HG03064 (cell line): ENCODE measurements around the gene NT5DC4.
"Not testable (repeated sequence)": the region's sequence is repeated elsewhere in the genome, so short reads cannot be mapped to it uniquely, and the experiment has no call there.

ENCODE experiments used
- ATAC-seq: cut with Tn5 transposase; IDR thresholded peaks from one replicate; pipeline ENCODE4 v1.9.1; 2021; ENCODE audit warnings: low read depth; ENCODE audit not compliant: unreplicated experiment

Gene NT5DC4

DNA sequence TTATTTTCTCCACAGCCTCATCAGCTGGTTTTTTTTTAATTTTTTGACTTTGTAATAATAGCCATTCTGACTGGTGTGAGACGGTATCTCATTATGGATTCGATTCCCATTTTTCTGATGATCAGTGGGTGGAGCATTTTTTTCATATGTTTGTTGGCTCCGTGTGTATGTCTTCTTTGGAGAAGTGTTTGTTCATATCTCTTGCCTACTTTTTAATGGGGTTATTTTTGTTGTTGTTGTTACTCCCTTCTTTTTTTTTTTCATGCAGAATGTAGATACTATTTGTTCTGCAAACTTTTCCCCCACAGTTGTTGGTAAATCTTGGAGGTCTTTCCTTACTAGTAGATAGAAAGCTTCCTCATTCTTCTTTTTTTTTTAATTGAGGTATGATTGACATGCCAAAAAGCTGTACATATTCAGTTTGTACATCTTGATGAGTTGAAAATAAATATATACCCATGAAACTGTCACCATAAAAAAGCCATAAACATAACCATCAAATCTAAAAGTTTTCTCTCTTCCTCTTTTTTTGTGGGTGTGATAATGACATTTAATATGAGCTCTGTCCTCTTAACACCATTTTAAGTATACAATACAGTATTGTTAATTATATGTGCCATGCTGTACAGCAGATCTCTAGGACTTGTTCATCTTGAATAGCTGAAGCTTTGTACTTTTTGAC lies 21.8 kb upstream of the NT5DC4 start:
- ATAC-seq: no peak

DNA sequence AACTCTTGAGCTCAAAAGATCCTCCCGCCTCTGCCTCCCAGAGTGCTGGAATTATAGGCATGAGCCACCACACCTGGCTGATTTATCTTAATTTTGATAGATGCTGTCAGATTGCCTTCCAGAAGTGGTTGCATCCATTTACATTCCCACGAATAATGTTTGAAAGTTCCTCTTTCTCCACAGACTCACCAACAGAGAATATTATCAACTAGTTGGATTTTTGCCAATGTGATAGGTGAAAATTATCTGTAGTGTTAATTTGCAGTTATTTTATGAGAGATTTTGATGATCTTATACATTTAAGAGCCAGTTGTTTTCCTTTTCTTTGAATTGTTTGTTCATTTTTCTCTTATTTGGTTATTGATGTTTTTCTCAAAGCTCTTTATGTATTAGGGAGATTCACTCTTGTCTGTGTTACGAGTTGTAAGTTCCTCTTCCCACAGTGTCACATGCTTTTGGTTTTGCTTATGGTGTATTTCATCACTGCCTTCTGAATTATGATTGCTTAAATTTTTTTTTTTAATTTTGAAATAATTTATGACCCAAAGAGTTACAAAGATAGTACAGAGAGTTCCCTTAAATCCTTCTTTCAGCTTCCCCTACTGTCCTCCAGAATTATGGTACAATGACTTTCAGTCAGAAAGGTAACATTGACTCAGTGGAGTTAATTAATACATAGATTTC lies 20.7 kb upstream of the NT5DC4 start:
- no peak for ATAC-seq

DNA sequence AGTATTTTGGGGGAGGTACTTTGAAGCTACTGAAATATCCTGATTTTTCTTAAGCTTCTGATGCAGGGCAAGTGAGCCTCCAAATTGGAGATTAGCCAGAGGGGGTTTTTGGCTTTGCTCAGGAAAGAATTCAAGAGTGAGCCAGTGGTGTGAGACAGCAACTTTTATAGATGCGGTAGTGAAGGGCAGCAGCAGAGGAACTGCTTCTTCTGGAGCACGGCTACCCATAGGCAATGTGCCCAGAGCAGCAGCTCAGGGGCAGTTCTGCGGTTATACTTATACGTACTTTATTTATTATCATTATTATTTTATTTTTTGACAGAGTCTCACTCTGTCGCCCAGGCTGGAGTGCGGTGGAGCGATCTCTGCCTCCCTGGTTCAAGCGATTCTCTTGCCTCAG lies 19.8 kb upstream of the NT5DC4 start:
- ATAC-seq: no peak

DNA sequence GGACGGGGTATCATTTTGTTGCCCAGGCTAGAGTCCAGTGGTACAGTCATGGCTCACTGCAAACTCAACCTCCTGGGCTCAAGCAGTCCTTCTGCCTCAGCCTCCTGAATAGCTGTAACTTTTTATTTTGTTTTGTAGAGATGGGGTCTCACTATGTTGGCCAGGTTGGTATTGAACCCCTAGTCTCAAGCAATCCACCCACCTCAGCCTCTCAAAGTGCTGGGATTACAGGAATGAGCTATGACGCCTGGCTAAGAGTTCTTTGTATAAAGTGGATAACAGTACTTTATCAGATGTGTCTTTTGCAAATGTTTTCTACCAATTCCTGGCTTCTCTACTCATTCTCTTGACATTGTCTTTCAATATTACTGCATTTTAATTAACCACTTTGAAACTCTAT lies 17.1 kb upstream of the NT5DC4 start:
- no peak for ATAC-seq

DNA sequence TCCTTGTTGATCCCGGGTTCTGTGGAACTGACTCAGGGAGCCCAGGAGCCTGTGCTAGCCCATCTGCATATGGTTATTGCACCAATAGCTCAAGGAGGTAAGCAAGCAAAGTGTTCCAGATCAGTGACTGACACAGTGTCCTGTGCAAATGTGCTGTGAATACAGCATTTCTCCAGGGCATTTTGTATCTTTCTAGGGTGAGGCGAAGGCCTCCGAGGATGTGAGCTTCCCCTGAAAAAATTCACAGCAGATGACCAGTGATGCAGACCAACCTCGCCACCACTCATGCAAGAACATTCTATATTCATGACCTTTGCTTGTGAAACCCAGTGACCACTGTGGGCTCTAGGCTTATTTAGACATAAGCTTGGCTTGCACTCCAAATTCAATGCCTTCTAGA lies 15.2 kb upstream of the NT5DC4 start:
- ATAC-seq: no peak

DNA sequence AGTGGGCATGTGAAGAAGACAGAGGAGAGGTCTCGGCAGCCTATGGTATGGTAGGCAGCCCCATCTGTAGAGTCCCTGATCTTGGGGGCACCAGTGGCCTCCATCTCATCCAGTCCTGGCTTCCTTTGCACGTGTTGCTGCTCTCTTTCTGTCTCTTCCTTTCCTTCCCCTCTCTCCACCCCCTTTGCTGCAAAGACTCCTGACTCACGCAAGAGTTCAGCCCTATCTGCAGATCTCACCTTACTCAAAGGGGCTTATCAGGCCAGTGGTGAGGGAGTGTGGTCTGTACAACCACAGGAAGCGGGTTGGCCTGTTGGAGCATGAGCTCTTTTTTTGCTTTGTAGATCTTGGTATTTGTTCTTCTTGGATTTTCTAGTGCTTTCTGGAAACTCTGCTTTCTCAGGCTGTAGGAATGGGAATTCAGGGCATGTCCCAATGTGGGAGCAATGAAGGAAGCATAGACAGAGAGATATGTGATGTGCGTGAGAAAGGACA lies 14.6 kb upstream of the NT5DC4 start:
- ATAC-seq: no peak

DNA sequence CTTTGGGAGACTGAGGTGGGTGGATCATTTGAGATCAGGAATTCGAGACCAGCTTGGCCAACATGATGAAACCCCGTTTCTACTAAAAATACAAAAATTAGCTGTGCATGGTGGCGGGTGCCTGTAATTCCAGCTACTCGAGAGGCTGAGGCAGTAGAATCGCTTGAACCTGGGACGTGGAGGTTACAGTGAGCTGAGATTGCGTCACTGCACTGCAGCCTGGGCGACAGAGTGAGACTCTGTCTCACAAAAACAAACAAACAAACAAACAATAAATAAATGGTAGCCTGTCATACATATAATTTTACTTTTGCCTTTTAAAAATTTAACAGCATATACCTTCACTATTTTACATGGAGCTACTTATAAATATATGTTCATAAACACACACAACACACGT lies 13.9 kb upstream of the NT5DC4 start:
- ATAC-seq: not testable (repeated sequence)

DNA sequence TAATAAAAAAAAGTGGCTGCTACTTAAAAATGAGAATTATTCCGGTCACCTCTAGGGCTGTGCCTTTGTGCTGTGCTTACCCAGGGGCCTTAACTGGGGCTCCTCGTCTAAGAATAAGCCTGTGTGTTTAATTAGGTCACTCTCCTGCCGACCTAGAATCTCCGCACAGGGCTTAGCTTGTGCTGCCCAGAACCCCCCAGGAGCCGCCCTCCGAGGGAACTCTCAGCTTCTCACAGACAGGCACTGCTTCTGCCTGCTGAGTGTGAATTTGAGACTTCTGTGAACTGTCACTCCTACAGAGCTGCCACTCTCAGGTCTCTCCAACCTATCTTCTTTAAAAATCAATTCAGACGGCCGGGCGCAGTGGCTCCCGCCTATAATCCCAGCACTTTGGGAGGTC lies 11.9 kb upstream of the NT5DC4 start:
- no peak for ATAC-seq

DNA sequence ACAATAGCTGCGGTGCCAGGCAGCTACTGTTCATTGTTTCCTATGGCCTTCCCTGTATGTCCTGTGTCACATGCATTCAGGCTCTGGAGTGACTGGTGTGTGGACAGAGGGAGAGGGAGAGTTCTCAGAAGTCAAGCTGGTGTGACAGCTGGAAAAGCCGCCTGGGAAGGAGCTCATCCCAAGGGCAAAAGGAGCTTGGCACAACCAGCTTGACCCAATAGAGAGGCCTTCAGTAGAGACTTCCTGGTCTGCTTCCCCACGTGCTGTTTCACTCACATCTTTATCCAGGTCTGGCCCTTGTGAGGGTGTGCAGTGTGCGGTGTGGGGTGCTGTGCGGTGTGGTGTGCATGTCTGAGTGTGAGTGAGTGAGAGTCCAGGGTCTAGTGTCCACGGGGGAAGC lies 11.1 kb upstream of the NT5DC4 start:
- ATAC-seq: no peak

DNA sequence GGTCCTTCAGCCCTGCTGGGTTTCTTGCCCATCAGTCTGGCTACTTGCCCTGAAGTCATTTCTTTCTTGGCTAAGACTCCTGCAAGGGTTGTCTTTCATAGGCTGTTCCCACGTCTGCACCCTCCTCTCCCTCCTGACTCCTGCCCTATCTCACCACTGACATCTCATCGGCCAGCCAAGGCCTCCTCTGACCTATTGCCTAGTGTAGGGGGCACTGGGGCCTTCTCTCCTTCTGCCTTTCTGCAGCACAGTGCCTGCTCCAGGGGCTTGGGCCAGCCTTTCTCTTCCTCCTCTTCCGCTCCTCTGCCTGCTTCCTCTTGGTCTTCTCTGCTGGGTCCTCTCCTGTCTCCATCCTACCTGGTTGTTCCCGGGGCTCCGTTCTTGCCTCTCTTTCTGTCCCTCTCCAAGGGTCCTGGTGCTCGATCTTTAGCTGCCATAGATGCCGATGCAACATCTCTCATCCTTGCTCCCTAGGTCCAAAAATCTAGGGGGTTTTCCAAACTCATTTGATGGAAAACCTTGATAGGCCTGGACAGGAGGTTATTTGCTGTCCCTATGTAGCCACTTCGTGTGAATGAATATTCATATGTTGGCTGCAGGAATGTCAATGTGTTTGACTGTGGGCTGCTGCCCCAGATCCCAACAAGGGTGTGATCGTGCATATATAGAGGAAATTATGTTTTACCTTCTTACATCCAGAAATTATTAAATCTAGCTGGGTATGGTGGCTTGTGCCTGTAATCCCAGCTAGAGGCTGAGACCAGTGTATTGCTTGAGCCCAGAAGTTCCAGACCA lies 9.7 kb upstream of the NT5DC4 start:
- ATAC-seq: no peak

DNA sequence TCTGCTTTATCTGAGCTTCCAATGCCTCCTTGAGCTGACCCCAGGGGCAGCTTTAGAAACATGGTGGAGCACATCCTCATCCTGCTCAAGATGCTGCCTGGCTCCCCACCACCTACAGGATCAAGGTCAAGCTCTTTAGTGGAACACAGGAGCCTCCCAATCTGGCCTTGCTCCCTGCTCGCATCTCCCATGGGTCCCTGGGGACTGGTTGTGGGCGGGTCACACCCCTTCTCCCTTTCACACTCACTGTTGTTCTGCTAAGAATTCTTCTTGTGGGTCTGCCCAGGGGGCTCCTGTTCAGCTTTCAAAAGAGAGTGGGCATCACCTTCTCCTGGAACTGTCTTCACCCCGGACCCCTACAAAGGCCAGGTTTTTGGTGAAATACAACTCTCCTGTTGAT lies 8.4 kb upstream of the NT5DC4 start:
- no peak for ATAC-seq

DNA sequence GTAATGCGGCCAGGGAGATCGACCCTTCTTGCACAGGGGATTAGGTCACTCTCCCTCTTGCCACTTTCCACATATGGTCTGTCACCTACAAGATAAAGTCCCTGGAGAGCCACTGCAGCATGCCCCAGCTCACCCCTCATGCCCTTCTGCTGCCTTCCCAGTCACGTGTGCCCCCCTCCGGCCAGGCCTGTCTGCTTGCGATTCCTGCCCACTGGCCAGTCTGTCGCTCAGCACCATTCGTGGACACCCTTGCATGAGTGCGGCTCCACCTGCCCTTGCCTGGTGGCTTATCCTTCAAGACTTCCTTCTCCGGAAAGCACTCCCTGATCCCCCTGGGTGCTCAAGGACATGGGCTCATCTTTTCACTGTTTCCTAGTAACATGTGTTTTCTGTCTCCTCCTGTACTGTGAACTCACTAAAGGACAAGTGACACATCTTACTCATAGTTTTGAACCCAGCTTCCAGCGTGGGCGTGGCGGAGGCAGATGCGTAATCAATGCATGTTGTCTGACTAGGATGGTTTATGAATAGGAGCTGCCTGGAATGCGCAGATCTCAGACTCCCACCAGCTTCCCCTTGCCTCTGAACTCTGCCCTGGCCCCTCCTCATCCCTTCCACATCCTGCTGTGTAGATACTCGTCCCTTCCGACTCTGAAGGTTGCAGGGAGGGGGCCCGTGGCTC lies 7.8 kb upstream of the NT5DC4 start:
- ATAC-seq: no peak

DNA sequence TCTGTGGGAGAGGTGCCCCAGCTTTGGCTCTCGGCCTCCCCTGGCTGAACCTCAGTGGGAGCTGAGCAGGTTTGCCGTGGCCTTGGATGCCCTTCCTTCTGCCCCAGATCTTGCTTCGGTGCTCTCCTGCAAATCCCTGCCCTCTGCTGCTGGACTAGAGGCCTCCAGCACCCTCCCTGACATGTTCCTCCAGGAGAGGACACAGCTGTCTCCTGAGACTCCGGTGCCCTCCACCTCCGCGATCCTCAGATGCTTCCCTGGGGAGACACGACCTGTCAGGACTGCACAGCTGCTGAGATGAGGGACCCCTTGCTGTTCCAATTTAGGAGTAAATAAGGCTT lies 7.3 kb upstream of the NT5DC4 start:
- ATAC-seq: no peak

DNA sequence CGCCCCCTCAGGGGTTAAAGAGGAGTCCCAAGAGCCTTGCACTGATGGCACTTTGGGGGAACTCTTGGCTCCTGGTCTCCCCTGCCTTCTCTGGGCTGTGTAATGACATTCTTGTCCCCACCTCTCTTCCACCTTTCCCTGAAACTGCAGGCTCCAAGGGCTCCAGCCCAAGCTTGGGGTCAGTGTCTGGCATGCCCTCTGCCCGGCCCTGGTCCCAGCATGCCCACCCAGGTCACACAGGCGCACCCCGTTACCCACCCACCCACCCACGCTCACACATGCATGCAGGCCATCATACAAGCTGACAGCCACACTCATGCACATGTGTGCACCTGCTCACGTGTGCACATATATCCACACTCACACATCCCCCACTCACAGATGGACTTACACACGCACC lies 6.9 kb upstream of the NT5DC4 start:
- ATAC-seq: no peak

DNA sequence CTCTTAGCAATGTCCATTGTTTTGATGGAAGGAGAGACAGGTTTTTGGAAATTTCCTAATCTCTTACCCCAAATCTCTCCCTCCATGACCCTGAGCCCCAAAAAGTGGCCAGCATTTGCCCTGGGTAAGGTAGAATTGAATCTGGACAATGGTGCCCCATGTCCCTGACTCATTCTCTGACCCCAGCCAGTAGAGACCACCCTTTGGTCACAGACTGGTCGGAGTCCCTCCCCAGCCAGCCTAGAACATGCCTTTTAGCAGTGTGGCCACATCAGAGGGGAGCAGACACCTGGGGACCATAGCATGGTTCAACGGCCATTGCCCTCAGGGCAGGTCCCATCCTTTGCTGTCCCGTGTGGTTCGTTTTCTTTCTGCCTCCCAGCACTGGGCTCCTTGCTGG lies 6.5 kb upstream of the NT5DC4 start:
- no peak for ATAC-seq

DNA sequence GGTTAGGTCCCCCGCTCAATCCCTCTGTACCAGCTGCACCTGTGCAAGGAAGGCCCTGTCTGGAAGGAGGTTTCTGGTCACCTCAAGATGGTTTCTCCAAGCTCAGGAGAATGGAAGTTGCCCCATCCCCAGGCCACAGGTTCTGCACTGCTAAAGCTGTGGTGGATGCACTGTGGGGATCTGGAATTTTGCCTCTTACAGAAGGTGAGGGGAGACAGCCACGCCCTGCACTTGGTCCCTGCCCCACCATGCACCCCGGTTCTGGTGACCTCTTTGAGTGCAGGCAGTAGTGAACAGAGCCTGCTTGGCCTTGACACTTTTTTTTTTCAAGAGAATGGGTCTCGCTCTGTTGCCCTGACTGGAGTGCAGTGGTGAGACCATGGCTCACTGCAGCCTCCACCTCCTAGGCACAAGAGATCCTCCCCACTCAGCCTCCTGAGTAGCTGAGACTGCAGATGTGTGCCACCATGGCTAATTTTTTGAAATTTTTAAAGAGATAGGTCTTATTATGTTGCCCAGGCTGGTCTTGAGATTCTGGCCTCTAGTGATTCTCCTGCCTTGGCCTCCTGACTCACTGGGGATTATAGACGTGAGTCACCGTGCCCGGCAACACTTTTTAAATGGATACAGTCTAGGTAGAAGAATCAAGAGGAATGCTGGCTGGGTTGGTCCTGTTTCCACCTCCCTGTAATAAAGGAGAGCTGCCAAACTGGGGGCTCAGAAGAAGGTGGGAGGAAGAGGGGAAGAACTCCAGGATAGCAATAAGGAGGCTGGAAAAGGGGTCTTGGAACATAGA lies 5.8 kb upstream of the NT5DC4 start:
- no peak for ATAC-seq

DNA sequence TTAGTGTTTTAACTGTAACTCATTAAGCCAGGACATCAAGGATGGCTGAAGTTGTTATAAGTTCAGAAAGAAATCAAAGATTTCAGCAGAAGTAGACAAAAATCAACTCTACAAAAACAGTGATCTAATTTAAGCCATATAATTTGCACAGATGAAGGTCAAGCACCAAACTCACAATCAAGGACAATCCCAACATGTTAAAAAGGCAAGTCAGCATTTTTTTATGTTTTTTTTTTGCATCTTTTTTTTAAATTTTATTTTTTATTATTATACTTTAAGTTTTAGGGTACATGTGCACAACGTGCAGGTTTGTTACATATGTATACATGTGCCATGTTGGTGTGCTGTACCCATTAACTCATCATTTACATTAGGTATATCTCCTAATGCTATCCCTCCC lies 4.7 kb upstream of the NT5DC4 start:
- ATAC-seq: not testable (repeated sequence)

DNA sequence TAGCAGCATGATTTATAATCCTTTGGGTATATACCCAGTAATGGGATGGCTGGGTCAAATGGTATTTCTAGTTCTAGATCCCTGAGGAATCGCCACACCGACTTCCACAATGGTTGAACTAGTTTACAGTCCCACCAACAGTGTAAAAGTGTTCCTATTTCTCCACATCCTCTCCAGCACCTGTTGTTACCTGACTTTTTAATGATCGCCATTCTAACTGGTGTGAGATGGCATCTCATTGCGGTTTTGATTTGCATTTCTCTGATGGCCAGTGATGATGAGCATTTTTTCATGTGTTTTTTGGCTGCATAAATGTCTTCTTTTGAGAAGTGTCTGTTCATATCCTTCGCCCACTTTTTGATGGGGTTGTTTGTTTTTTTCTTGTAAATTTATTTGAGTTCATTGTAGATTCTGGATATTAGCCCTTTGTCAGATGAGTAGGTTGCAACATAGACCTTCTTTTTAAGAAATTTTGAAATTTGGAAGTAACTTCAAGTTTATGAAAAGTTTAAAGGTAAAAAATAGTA lies 3.9 kb upstream of the NT5DC4 start:
- ATAC-seq: not testable (repeated sequence)

DNA sequence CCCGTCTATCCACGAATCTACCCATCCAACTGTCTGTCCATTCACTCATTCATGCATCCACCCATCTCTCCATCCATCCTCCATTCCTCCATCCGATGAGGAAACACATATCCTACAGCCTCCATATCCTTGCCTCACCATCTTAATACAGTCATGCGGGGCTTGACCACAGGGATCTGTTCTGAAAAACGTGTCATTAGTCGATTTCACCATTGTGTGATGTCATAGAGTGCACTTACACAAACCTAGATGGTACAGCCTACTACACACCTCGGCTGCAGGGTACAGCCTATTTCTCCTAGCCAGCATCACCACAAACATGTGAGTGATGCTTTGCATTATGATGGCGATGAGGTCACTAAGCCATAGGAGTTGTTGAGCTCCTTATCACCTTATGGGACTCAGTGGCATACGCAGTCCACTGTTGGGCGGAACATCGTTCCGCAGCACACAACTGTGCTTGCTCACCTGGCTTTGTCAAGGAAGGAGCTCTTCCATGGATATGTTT lies 1.9 kb upstream of the NT5DC4 start:
- ATAC-seq: no peak
